ENCODE results near the gene AHSA1. TPM values are rescaled to one million over a fixed set of nuclear protein-coding genes. Genes with fewer than 3 reads are reported as not detected.
A peak's percentile ranks its signal among the peaks of the same experiment; 100 is the strongest.

The AHSA1 gene
- polyA plus RNA-seq, 1 of the 3 experiments (the other 2 are of a cell fraction): 366 TPM

DNA sequence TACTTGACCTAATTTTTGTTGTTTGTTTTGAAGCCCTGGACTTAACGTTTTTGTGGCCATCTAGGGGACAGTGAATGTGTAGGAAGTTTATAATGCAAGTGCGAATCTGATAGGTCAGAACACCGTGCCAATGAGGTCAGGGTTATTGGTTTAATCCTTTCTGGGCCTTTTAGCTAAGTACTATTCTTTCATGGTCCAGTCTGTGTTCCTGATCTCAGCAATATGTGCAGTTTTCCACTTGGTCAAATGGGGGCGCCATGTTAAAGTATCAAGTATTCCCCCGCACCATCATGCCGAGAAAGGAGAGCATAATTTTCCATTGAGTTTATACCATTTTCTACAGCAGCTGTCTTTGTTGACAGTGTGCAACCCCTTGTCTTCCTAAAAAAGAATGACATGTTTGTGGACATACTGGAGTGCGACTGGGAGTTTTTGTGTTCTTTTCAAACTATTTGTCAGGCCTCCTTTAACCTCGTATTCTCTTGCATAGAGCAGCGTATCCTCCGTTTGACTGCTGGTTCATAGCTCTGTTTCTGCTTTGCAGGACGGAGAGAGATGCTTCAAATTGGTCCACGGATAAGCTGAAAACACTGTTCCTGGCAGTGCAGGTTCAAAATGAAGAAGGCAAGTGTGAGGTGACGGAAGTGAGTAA, 1.3 kb downstream of the AHSA1 start:
- Histone ChIP-seq H3K27ac (ENCODE audit: low read depth in 2 of 2, low read length in 1 of 2) (peak overlapping the region in 1 of 2 experiments; percentile 92; a peak in 1 of 4 replicates), H3F3A (replicated peaks; ENCODE audit: insufficient read depth) (peaks cover 4% of the 10 kb centered on the region), H3K9ac (peak overlapping the region; percentile 88), H3K79me2 (ENCODE audit: insufficient read depth) (peaks cover 68% of the 10 kb centered on the region), H2AFZ (ENCODE audit: low read depth) (no peak overlapping the region), H3K36me3 (replicated peaks in 1 of 2; ENCODE audit: control insufficient read depth in 1 of 2, insufficient read depth in 2 of 2, low read length in 1 of 2) (peaks cover 39 to 45% of the 10 kb centered on the region in 2 experiments), H4K20me1 (ENCODE audit: insufficient read depth) (peaks cover 13% of the 10 kb centered on the region), H3K4me2 (peak overlapping the region; percentile 79), H3K27me3 (ENCODE audit: insufficient read depth) (no peaks in the 10 kb centered on the region), H3K4me1 (ENCODE audit: control insufficient read depth in 1 of 2, insufficient read depth in 2 of 2, low read depth in 1 of 2, low read length in 1 of 2) (peaks cover 12% of the 10 kb centered on the region in 2 experiments; a peak in 3 of 4 replicates), H3K9me3 (no peaks in the 10 kb centered on the region), H3K9me2 (no peaks in the 10 kb centered on the region), H3K4me3 (ENCODE audit: low read depth in 2 of 2, low read length in 1 of 2) (peak overlapping the region; percentile 96 to 99)
- peak; percentile 63 for DNase-seq
- TF ChIP-seq EZH2phosphoT487 (IDR thresholded peaks at IDR 0.05; ENCODE audit: borderline replicate concordance, low read depth) (no peak), SMC3 (IDR thresholded peaks at IDR 0.05; ENCODE audit: low read depth, low read length) (peak; percentile 44), FOXM1 (IDR thresholded peaks at IDR 0.05; ENCODE audit: low read depth) (no peak), FOXJ3 (CRISPR knock-in tag; IDR thresholded peaks at IDR 0.05) (no peak), RCOR1 (IDR thresholded peaks at IDR 0.05; ENCODE audit: low read length) (no peak), ELF1 (IDR thresholded peaks at IDR 0.05) (no peak), TEAD4 (IDR thresholded peaks at IDR 0.05; ENCODE audit: borderline replicate concordance, insufficient read depth) (no peak), CTCF (IDR thresholded peaks at IDR 0.05) (peak; percentile 84), JUND (IDR thresholded peaks at IDR 0.05) (no peak), TCF12 (IDR thresholded peaks at IDR 0.05) (no peak), MAX (IDR thresholded peaks at IDR 0.05; ENCODE audit: low read depth) (no peak), MEF2A (IDR thresholded peaks at IDR 0.05; ENCODE audit: borderline replicate concordance, low read depth) (no peak), SIN3A (IDR thresholded peaks at IDR 0.05; ENCODE audit: borderline replicate concordance, low read depth, low read length) (0 out of 2 replicates have a peak, but pooled peaks have one; percentile 53), NFIC (IDR thresholded peaks at IDR 0.05; ENCODE audit: borderline replicate concordance) (no peak), RAD21 (IDR thresholded peaks at IDR 0.05; ENCODE audit: low read length) (peak; percentile 67), MXI1 (IDR thresholded peaks at IDR 0.05; ENCODE audit: low read depth, low read length) (0 out of 2 replicates have a peak, but pooled peaks have one; percentile 29), FOSL2 (IDR thresholded peaks at IDR 0.05; ENCODE audit: borderline replicate concordance, low read depth) (no peak), TAF1 (IDR thresholded peaks at IDR 0.05; ENCODE audit: borderline replicate concordance, low read depth, low read length) (no peak), EP300 (IDR thresholded peaks at IDR 0.05; ENCODE audit: borderline replicate concordance in 1 of 2, low read depth in 1 of 2, low read length in 1 of 2) (no peak), PBX3 (IDR thresholded peaks at IDR 0.05) (no peak), REST (IDR thresholded peaks at IDR 0.05; ENCODE audit: low read depth, low read length) (no peak), NRF1 (IDR thresholded peaks at IDR 0.05; ENCODE audit: low read depth, low read length) (no peak)
- TF ChIP-seq, protein P1, sequence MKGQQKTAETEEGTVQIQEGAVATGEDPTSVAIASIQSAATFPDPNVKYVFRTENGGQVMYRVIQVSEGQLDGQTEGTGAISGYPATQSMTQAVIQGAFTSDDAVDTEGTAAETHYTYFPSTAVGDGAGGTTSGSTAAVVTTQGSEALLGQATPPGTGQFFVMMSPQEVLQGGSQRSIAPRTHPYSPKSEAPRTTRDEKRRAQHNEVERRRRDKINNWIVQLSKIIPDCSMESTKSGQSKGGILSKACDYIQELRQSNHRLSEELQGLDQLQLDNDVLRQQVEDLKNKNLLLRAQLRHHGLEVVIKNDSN (IDR thresholded peaks at IDR 0.05; ENCODE audit: borderline replicate concordance, low read depth): no peak
- TF ChIP-seq, protein P2, sequence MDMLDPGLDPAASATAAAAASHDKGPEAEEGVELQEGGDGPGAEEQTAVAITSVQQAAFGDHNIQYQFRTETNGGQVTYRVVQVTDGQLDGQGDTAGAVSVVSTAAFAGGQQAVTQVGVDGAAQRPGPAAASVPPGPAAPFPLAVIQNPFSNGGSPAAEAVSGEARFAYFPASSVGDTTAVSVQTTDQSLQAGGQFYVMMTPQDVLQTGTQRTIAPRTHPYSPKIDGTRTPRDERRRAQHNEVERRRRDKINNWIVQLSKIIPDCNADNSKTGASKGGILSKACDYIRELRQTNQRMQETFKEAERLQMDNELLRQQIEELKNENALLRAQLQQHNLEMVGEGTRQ (IDR thresholded peaks at IDR 0.05; ENCODE audit: borderline replicate concordance, low read depth, low read length): no peak
- WGBS (ENCODE audit: low lambda C conversion rate): 34% methylated on average over 13 of the region's 13 CpGs
- CTCF ChIA-PET: interaction anchor here (0.7 to 2.9 kb wide), 36 partner anchors 9 to 1227 kb away, joined by 3 to 40 read pairs (median 4); partner anchors contain the start of genes ALKBH1, ISM2 and SLIRP
- POLR2A ChIA-PET: interaction anchor here (1.0 to 1.3 kb wide), 3 partner anchors 82 to 138 kb away, joined by 3 read pairs; partner anchors contain the start of genes GSTZ1, SAMD15 and TMED8

All from SK-N-SH (cell line).